ENCODE measurements around the gene SETBP1. TPM values are rescaled to one million over a fixed set of nuclear protein-coding genes. Genes with fewer than 3 reads are reported as not detected.

The SETBP1 gene
- total RNA-seq, 2 donors from 2014 or later = 17.3 to 20.1 TPM

DNA sequence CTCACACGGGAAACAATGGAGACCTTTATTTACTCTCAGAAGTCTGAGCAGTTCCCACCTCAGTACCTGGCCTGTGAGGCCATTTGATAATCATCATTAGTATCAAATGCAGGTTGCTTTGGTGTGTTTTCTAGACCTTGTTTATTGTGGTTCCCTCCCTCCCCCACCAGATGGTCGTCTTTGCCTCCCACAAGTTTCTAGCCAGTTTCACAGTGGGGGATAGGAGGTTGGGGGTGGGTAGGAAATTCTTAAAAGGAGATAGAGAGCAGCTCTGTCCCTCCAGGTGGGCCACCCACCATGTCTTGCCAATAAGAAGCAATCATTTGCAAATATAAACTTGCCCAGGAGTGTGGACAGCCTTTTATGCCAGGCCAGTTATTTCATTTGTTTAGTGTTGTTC is 31.3 kb downstream of the SETBP1 start:
- Mint-ChIP-seq H3K9me3 (no peaks in the 10 kb centered on the region), H3K27me3 (ENCODE audit: insufficient read depth) (no peaks in the 10 kb centered on the region), H3K27ac (peak overlapping the region; percentile 89), H3K4me3 (peak overlapping the region; percentile 17), H3K4me1 (peaks cover 57% of the 10 kb centered on the region), H3K36me3 (ENCODE audit: low read depth) (peaks cover 29% of the 10 kb centered on the region)
- Histone ChIP-seq H3K4me1 (ENCODE audit: control insufficient read depth, insufficient read depth, low read length) (peaks cover 20% of the 10 kb centered on the region), H3K9me3 (ENCODE audit: control insufficient read depth, low read length) (peaks cover 9% of the 10 kb centered on the region), H3K4me3 (ENCODE audit: low read length) (no peak overlapping the region), H3K27ac (ENCODE audit: low read depth, low read length) (no peak overlapping the region), H3K36me3 (ENCODE audit: control insufficient read depth, insufficient read depth, low read length) (peaks cover 30% of the 10 kb centered on the region), H3K27me3 (ENCODE audit: control insufficient read depth, insufficient read depth, low read length, poor library complexity, severe bottlenecking) (no peaks in the 10 kb centered on the region), H3K9ac (ENCODE audit: extremely low read depth, low read length, poor library complexity, severe bottlenecking) (no peak overlapping the region)
- WGBS, 2 experiments (ENCODE audit: insufficient coverage in 1 of 2, insufficient read length in 1 of 2) = 33% methylated on average over 1 of the region's 2 CpGs; no CpG with 5 or more reads in 1 of the 2 experiments
- DNase-seq = no peak
- TF ChIP-seq, protein P1, sequence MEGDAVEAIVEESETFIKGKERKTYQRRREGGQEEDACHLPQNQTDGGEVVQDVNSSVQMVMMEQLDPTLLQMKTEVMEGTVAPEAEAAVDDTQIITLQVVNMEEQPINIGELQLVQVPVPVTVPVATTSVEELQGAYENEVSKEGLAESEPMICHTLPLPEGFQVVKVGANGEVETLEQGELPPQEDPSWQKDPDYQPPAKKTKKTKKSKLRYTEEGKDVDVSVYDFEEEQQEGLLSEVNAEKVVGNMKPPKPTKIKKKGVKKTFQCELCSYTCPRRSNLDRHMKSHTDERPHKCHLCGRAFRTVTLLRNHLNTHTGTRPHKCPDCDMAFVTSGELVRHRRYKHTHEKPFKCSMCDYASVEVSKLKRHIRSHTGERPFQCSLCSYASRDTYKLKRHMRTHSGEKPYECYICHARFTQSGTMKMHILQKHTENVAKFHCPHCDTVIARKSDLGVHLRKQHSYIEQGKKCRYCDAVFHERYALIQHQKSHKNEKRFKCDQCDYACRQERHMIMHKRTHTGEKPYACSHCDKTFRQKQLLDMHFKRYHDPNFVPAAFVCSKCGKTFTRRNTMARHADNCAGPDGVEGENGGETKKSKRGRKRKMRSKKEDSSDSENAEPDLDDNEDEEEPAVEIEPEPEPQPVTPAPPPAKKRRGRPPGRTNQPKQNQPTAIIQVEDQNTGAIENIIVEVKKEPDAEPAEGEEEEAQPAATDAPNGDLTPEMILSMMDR (conservative IDR thresholded peaks at IDR 0.05) = peak; percentile 40

DNA sequence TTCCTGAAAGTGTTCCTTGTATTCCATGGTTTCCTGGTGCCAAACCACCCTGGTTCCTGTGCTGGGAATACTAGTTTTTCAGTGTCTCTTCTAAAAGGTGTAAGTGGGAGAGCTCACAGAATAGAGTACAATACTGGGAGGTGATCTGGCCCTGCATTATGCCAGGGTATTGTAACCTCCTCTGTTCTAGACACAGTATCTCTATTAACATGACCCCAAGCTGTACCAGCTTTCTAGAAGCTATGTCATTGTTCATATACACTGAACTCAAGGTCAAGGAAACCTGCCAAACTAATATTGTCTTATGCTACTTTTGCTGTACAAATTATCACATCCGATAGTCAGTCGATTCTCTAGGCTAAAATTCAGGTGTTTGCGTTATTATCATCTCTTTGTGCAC is 32.7 kb downstream of the SETBP1 start:
- Histone ChIP-seq H3K36me3 (ENCODE audit: control insufficient read depth, insufficient read depth, low read length) (peaks cover 27% of the 10 kb centered on the region), H3K27ac (ENCODE audit: low read depth, low read length) (no peak overlapping the region), H3K9me3 (ENCODE audit: control insufficient read depth, low read length) (peaks cover 9% of the 10 kb centered on the region), H3K4me3 (ENCODE audit: low read length) (no peak overlapping the region), H3K9ac (ENCODE audit: extremely low read depth, low read length, poor library complexity, severe bottlenecking) (no peak overlapping the region), H3K27me3 (ENCODE audit: control insufficient read depth, insufficient read depth, low read length, poor library complexity, severe bottlenecking) (no peaks in the 10 kb centered on the region), H3K4me1 (ENCODE audit: control insufficient read depth, insufficient read depth, low read length) (peaks cover 11% of the 10 kb centered on the region)
- Mint-ChIP-seq H3K9me3 (no peaks in the 10 kb centered on the region), H3K36me3 (ENCODE audit: low read depth) (peaks cover 25% of the 10 kb centered on the region), H3K4me3 (no peak overlapping the region), H3K4me1 (peaks cover 49% of the 10 kb centered on the region), H3K27ac (no peak overlapping the region), H3K27me3 (ENCODE audit: insufficient read depth) (no peaks in the 10 kb centered on the region)
- no peak for DNase-seq
- WGBS, 2 experiments (ENCODE audit: insufficient coverage in 1 of 2, insufficient read length in 1 of 2) = 87 to 96% methylated on average over 3 of the region's 3 CpGs
- TF ChIP-seq, protein P1 (conservative IDR thresholded peaks at IDR 0.05) = no peak

DNA sequence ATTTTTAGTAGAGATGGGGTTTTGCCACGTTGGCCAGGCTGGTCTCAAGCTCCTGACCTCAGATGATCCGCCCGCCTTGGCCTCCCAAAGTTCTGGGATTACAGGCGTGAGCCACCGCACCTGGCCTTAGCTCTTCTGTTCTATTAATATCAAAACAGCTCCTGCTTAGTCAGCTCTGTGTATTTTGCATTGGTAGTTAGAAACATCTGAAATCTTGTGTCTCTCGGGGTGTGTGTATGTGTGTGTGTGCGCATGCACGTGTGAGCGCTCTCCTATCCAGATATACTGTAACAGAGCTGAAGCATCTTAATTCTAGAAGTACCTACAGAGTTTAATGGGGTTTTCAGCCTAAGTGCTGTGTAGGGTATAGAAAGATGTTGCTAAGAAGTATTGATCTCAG is 33.7 kb downstream of the SETBP1 start:
- Histone ChIP-seq H3K36me3 (ENCODE audit: control insufficient read depth, insufficient read depth, low read length) (peaks cover 37% of the 10 kb centered on the region), H3K27ac (ENCODE audit: low read depth, low read length) (peak overlapping the region; percentile 92), H3K4me3 (ENCODE audit: low read length) (no peak overlapping the region), H3K9ac (ENCODE audit: extremely low read depth, low read length, poor library complexity, severe bottlenecking) (no peak overlapping the region), H3K4me1 (ENCODE audit: control insufficient read depth, insufficient read depth, low read length) (peaks cover 10% of the 10 kb centered on the region), H3K9me3 (ENCODE audit: control insufficient read depth, low read length) (peaks cover 9% of the 10 kb centered on the region), H3K27me3 (ENCODE audit: control insufficient read depth, insufficient read depth, low read length, poor library complexity, severe bottlenecking) (no peaks in the 10 kb centered on the region)
- TF ChIP-seq, protein P1 (conservative IDR thresholded peaks at IDR 0.05) = no peak
- Mint-ChIP-seq H3K4me1 (peaks cover 39% of the 10 kb centered on the region), H3K27ac (no peak overlapping the region), H3K36me3 (ENCODE audit: low read depth) (peaks cover 25% of the 10 kb centered on the region), H3K4me3 (no peak overlapping the region), H3K27me3 (ENCODE audit: insufficient read depth) (no peaks in the 10 kb centered on the region), H3K9me3 (no peaks in the 10 kb centered on the region)
- no peak for DNase-seq
- 94% methylated on average over 9 of the region's 9 CpGs; no CpG with 5 or more reads in 1 of the 2 experiments for WGBS, 2 experiments (ENCODE audit: insufficient coverage in 1 of 2, insufficient read length in 1 of 2)

All from endodermal cell (in vitro differentiated cells).